ENCODE results near the gene TRAPPC14.

Gene TRAPPC14

GRCh38 chr7:100175296-100175935 is 16.9 kb upstream of the TRAPPC14 start:
- TF ChIP-seq CSRNP3 (CRISPR knock-in tag; IDR thresholded peaks at IDR 0.05) (no peak), TOX (CRISPR knock-in tag; IDR thresholded peaks at IDR 0.05; ENCODE audit: borderline replicate concordance) (no peak), CREB5 (CRISPR knock-in tag; IDR thresholded peaks at IDR 0.05; ENCODE audit: low read depth) (no peak), ARNTL (CRISPR knock-in tag; IDR thresholded peaks at IDR 0.05; ENCODE audit: borderline replicate concordance, low read depth) (no peak)
- TF ChIP-seq, protein P1, sequence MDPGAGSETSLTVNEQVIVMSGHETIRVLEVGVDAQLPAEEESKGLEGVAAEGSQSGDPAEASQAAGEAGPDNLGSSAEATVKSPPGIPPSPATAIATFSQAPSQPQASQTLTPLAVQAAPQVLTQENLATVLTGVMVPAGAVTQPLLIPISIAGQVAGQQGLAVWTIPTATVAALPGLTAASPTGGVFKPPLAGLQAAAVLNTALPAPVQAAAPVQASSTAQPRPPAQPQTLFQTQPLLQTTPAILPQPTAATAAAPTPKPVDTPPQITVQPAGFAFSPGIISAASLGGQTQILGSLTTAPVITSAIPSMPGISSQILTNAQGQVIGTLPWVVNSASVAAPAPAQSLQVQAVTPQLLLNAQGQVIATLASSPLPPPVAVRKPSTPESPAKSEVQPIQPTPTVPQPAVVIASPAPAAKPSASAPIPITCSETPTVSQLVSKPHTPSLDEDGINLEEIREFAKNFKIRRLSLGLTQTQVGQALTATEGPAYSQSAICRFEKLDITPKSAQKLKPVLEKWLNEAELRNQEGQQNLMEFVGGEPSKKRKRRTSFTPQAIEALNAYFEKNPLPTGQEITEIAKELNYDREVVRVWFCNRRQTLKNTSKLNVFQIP (CRISPR knock-in tag; IDR thresholded peaks at IDR 0.05; ENCODE audit: borderline replicate concordance, low read depth), result no peak
- ATAC-seq, result no peak

- no peak for ATAC-seq
- TF ChIP-seq PATZ1 (CRISPR knock-in tag; IDR thresholded peaks at IDR 0.05; ENCODE audit: borderline replicate concordance) (no peak), CREB5 (CRISPR knock-in tag; IDR thresholded peaks at IDR 0.05; ENCODE audit: low read depth) (no peak), TOX (CRISPR knock-in tag; IDR thresholded peaks at IDR 0.05; ENCODE audit: borderline replicate concordance) (no peak), ARNTL (CRISPR knock-in tag; IDR thresholded peaks at IDR 0.05; ENCODE audit: borderline replicate concordance, low read depth) (no peak), ZNF565 (CRISPR knock-in tag; conservative IDR thresholded peaks at IDR 0.05; ENCODE audit: low read depth) (no peak), ZNF70 (CRISPR knock-in tag; IDR thresholded peaks at IDR 0.05) (no peak), CSRNP3 (CRISPR knock-in tag; IDR thresholded peaks at IDR 0.05) (no peak), PPARA (CRISPR knock-in tag; IDR thresholded peaks at IDR 0.05; ENCODE audit: borderline replicate concordance) (no peak), TCF4 (CRISPR knock-in tag; IDR thresholded peaks at IDR 0.05; ENCODE audit: borderline replicate concordance) (no peak), ZC3H10 (CRISPR knock-in tag; IDR thresholded peaks at IDR 0.05) (no peak), OSR1 (CRISPR knock-in tag; IDR thresholded peaks at IDR 0.05) (no peak), RARB (CRISPR knock-in tag; IDR thresholded peaks at IDR 0.05) (no peak), ZNF8 (CRISPR knock-in tag; IDR thresholded peaks at IDR 0.05) (no peak), ZFP3 (CRISPR knock-in tag; IDR thresholded peaks at IDR 0.05) (no peak), ISL1 (CRISPR knock-in tag; IDR thresholded peaks at IDR 0.05) (no peak)
- TF ChIP-seq, protein P1 (CRISPR knock-in tag; IDR thresholded peaks at IDR 0.05; ENCODE audit: borderline replicate concordance, low read depth), result no peak
- TF ChIP-seq, protein P2, sequence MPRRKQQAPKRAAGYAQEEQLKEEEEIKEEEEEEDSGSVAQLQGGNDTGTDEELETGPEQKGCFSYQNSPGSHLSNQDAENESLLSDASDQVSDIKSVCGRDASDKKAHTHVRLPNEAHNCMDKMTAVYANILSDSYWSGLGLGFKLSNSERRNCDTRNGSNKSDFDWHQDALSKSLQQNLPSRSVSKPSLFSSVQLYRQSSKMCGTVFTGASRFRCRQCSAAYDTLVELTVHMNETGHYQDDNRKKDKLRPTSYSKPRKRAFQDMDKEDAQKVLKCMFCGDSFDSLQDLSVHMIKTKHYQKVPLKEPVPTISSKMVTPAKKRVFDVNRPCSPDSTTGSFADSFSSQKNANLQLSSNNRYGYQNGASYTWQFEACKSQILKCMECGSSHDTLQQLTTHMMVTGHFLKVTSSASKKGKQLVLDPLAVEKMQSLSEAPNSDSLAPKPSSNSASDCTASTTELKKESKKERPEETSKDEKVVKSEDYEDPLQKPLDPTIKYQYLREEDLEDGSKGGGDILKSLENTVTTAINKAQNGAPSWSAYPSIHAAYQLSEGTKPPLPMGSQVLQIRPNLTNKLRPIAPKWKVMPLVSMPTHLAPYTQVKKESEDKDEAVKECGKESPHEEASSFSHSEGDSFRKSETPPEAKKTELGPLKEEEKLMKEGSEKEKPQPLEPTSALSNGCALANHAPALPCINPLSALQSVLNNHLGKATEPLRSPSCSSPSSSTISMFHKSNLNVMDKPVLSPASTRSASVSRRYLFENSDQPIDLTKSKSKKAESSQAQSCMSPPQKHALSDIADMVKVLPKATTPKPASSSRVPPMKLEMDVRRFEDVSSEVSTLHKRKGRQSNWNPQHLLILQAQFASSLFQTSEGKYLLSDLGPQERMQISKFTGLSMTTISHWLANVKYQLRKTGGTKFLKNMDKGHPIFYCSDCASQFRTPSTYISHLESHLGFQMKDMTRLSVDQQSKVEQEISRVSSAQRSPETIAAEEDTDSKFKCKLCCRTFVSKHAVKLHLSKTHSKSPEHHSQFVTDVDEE (CRISPR knock-in tag; IDR thresholded peaks at IDR 0.05), result no peak
Observed at GRCh38 chr7:100174582-100174981, 16.1 kb upstream of the TRAPPC14 start.

Measured in SK-N-SH treated with all-trans-retinoic acid at 6 μM for 48 hours (cell line).